Measurements from ENCODE around the gene SCG2.
"Not testable (repeated sequence)": the region's sequence is repeated elsewhere in the genome, so short reads cannot be mapped to it uniquely, and the experiment has no call there.

Gene SCG2

DNA sequence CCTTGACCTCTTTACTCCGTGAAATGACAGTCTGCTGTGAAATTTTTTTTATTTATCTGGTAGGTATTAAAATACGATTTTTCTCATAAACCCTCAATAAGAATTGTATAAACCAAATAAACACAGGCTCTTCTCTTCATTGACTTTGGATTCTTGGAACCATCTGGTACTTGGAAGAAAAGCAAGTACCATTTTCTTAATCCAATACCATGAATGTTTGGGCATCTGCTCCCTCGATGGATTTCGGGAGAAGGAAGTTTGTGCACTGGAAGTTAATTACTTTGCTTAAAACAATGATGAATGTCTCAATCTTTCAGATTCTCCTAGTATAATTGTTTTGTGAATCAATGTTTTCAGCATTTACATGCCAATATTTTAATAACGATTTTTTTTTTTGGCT lies 5.3 kb upstream of the SCG2 start:
- no peak for DNase-seq

DNA sequence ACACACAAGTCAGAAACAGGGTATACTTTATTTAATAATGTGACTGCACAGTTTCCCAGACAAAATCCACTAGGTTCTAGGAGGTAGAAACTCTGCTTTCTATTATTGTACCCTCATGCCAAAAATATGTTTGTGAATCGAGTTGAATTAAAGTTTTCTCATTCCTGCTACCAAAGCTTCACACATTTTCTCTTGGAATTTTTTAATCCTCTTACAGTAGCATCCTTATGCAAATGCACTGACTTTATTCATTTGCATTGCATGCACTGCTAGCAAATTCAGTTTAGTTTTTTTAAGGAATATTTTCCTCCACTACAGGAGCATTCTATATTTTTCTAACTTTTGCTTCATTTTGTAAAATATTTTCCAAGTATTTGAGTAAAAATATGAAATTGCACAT lies 4.8 kb upstream of the SCG2 start:
- DNase-seq = no peak

DNA sequence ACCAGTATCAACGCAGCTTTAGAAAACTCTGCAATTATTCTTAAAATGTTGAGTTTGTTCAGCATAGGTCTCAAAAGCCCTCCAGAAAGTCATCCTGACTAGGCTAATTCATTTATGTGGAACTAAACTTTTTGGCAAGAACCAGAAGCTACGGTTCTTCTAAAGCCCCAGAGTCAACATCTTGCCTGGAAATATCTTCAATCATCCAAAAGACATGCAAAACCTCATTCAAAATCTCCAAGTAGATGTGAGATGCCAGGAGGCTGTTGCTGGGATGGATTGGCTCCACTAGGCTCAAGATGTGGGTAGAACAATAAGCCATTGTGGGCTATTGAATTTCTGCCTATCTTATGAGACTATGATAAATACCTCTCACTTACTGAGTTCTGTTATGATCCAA lies 2.1 kb upstream of the SCG2 start:
- DNase-seq = no peak

DNA sequence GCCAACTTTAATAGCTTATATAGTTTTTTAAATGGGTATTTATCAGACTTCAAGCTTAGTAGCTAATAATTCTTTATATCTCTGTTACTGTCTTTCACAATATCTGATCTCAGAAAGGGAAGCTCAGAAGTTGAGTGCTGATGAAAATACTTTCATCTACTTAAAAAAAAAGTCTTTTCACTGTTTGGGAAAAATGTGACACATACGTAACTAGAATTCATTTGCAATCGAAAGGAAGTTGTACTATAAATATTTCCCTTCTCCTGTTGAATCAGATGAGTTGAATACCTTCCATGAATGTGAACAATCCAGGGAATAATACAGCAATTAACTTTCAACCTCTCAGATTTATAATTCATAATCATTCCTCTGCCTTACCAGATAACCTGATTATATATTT lies 811 bp upstream of the SCG2 start:
- DNase-seq = no peak

DNA sequence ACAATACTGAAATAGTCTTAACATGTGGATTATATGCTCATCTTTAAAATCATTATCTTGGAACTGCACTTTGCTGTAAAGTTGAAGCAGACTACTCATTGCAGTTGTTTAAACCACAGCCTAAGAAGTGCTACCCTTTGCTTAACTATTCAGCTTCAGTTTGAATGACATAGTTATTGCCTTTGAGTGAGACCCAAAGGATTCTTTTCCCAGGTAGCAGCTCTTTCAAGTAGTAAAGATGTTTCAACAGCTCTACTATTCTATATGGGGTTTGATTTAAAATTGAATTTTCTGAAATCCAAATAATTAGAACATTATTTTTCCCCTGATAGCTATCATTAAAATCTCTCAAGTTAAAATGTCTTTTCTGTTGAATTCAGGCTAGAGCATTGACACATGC lies 1.1 kb downstream of the SCG2 start:
- no peak for DNase-seq

DNA sequence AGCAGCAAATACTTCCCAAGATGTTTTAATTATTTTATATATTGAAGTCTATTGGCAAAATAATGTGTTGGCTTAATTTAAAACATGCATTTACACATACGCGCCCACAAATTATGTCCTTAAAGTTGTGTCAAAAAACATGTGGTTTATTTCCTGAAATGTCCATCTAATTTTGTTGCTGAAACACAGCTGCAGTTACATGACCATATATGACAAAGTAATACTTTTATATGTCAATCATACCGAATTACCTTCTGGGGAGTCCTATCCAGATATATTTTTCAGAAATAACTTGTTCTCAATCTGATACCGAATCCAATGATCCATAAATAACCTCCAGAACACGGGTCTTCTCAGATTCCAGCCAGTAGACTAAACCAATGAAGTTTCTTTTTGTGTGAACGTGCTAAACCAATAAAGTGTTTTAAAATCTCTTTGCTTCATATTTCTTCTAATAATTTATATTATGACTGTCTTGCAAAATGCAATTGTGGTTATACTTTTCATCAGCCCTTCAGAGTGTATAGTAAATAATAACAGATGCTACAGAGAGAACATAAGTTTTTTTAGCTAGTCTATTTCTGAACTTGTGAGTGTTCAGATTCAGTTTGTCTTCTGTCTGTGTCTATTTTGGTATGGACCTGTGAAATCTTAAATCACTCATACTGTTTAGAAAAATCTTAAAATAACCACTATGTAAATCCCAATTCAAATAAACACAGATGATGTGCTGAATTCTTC lies 2.4 kb downstream of the SCG2 start:
- no peak for DNase-seq

DNA sequence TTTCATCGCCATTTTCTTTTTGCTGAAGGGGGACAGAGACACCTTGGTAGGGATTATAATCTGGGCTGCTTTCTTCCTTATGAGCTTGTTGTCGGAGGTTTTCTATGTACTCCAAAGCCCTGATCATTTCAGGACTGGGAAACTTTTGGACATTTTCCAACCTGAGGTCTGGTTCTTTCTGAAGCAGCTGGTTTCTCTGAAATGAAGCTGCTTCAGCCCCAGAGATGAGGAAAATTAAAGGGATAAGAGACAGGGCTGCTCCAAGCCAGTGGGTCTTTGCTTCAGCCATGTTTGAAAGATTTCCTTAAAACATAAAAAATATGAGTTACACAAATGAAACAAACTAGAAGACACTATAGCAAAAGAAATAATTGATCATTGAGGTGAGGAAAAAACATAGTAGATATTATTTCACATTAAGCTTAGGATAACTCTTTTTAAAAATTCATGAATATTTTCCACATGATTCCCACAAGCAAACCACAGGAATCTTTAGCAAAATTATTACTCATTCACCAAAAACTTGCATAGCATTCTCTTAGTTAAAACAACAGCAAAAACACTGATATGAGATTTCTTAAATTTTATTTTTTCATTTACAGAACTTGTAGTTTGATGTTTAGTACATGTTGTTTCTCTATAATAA lies 3.0 kb downstream of the SCG2 start:
- DNase-seq = no peak

DNA sequence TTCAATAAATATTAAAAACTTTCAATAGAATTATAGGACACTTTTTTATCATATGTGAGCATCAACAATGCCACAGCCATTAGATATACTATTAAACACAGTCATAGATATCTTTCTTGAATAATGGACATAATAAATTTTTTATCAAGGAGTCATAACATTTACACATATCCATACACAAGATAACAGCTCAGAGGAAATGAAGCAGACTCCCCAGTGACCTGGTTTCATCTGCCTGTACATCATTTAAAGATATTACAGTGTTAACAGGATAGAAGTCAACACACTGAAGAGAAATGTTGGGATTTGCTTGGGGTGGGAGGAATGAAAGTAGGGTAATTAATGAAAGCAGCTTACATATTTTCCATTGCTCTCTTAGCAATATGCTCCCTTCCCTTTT lies 5.1 kb downstream of the SCG2 start:
- no peak for DNase-seq

DNA sequence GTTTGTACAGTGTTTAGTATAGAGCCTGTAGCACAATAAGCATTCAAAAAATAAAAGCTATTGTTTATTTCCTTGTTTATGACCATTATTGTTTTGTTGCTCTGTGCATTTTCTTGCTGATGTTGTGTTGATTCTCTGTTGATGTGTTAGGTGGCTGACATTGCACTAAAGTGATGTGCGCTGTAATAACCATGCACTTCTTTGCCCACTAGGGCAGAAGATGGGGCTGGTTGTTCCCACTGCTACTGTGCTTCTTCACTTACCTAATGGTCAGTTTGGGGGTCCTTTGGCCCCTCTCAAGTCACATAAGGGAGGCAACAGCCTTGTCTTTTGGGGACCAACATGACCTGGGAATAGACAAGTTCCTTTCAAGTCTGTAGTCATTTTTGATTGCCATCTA lies 6.0 kb downstream of the SCG2 start:
- DNase-seq = no peak

DNA sequence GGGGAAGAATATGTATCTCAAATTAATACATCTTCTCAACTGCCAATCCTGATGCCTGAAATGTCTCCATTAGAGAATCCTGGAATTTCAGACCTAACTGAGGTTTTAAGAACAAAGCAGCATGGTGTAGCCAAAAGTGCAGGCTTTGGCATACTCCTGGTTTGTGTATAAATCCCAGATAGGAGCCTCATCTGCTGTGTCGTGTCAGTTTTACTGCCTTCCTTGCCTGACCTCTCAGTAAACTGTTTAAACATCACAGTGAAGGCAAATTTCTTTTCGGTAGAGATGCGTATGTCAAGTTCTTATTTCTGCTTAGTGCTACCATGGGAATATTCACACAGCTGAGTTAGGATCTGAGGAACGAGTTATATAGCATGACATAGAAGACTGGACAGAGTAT lies 7.3 kb downstream of the SCG2 start:
- no peak for DNase-seq

DNA sequence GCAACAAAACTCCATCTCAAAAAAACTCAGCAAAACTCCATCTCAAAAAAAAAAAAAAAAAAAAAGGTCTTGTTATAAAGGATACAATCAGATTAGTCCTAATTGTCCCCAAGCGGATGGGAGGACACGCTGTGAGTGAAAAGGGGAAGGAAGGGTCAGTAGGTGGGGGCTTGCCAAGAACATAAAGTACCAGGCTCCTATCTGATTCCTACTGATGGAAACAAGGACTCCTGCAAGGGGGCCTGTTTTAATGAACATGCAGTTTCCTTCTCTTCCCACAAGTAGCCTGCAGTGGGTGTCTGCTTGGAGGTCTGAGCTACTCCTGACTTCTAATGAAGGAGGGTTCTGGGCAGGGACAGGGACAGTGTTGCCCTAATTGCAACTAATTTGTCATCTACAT lies 7.9 kb downstream of the SCG2 start:
- DNase-seq = no peak

DNA sequence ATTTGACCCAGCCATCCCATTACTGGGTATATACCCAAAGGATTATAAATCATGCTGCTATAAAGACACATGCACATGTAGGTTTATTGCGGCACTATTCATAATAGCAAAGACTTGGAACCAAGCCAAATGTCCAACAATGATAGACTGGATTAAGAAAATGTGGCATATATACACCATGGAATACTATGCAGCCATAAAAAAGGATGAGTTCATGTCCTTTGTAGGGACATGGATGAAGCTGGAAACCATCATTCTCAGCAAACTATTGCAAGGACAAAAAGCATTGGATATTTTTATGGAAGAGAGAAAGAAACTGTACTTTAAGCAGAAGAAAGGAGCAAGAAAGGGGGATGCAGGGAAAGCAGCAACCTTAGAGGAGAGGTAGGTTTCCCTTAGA lies 9.5 kb downstream of the SCG2 start:
- DNase-seq = not testable (repeated sequence)

DNA sequence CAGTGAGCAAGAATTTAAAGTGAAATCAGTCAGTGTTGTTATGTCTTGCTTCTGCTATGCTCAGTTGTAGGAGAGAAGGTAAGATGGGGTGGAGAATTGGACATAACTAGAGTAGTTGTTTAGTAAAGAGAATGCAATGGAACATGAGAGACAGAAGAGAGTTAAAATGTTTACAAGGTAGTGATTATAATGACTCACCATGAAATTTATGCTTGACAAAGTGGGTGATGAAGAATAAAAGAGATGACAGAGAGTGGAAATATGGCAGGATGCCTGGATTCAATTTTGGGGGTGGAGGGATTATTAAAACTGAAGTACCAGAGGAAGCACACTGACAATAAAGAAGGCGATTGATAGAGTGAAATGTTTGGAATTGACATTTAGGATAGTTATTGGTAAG lies 10.6 kb downstream of the SCG2 start:
- no peak for DNase-seq

DNA sequence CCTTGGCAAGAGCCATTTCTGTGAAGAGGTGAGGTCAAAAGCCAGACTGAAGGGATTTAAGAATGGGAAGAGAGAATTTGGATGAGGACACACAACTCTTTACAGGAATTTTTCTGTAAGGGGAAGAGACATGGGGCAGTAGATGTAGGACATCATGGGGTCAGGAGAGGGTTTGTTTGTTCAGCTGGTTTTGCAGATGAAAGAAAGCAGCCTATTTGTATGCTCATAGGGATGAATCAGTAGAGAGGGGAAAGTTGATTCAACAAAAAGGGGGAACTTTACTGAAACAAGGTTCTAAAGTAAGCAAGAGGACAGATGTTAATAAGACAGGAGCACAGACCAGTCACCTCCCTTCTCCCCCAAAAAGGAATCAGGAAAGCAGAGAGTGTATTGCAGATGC lies 11.2 kb downstream of the SCG2 start:
- no peak for DNase-seq

DNA sequence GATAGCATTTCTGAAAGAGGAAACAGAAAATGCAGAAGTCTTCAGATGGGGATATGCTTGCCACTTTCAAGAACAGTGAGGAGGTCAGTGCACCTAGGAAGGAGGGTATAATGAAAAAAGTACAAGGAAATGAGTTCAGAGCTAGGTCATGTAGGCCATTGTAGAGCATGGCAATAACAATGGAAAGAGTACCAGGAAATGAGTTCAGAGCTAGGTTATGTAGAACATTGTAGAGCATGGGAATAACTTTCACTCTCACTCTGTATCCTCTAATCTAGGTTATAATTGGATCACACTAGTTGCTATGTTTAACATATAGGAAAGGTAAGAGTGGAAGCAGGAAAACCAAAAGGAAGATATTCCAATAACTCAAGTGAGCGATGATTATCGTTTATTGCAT lies 12.3 kb downstream of the SCG2 start:
- no peak for DNase-seq

DNA sequence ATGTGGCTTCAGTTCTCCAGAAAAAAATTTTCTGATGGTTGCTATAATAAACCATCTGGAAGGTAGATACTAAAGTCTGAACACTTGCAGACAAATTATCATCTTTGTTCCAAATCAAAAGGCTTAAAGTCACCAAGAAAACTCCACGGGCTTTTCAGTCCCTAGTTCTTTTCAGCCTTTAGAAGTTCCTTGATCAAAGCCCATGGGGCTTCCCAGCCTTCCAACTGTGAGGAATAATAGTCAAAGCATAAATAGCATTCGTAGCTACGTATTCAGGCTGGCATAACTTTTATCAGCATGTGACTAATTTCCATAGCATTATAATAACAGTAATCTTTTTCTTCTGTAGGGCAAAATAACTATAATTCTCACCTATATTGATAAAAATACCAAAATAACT lies 13.9 kb downstream of the SCG2 start:
- no peak for DNase-seq

DNA sequence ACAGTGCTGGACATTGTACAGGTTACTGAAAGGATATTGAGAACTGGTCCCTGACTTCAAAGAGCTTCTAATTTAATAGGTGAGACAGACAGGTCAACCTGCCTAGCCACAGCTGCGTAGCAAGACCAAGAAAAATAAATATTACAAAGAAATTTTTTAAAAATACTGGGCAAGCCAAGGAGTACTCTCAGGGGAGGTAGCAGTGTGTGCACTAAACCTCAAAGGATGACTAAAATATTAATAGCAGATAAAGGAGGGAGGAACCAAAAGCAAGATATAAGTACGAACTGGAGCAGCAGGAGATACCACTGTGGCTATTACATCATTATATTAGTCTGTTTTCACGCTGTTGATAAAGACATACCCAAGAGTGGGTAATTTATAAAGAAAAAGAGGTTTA lies 14.9 kb downstream of the SCG2 start:
- DNase-seq = no peak

DNA sequence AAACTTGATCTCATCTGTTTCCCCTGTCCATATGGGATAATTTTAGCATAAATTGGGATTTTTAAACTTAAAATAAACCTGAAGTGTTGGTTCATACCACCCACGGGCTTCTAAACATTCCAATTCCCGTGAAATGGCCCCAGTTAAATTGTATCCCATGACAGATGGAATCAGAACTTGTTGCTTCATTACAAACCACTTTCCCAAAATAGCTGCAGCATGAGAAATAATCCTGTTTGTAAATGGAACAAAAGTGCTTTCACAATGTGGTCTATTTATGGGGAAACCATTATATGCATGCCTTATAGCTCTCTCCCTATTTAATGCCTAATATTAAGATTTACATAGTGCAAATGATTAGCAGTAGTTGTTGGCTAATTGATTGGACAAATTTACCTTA lies 15.9 kb downstream of the SCG2 start:
- DNase-seq = no peak

DNA sequence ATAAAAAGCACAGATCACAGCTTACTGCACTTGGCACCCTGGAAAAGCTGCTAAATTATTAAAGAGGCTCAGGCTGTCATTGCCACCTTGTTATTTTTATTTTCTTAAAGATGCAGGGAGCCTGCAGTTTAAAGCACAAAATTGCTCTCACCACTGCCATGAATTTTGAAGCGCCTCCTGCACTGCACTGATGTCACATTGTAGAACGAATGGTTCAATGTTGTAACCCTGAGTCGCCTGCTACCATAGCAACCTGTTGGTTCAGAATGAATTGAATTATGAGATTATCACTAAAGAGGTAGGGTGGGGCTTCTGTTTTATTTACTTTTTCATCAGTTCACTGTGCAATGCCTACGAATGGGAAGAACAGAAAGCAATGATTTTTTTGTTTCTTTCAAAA lies 16.5 kb downstream of the SCG2 start:
- no peak for DNase-seq

DNA sequence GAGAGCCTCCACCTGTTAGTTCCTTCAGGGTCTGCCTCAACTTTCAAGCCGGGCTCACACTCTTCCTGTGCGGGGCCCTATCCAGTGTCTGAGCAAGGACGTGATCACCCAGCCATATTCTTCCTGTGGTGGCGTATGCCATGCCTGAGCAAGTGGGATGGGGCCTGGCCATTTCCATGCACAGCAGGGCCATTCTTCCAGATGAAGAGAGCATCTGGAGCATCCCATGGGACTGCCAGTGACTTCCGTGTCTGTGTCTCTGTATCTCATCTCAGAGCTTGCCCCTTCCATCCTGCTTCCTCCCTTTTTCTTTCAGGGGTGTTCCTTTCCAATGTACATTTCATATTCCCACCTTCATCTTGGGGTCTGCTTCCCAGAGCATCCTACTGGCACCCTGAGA lies 20.2 kb downstream of the SCG2 start:
- no peak for DNase-seq

DNA sequence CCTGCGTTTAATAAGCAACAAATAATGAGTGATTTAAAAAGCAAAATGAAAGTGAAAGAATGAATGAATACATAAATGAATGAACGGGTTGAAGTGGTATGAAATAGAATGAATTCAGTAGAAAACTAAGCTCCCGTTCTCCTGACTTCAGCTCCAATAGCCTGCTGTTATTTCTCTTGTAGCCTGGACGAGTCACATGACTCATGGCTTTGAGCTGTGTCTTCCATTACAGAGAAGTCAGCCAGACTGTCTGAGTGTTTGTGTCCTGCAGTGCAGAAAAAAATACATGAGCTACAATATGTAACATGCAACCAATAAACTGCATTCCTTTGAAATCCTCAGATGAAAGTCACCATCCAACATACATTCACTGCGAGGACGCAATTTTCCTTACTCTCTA lies 21.2 kb downstream of the SCG2 start:
- no peak for DNase-seq

DNA sequence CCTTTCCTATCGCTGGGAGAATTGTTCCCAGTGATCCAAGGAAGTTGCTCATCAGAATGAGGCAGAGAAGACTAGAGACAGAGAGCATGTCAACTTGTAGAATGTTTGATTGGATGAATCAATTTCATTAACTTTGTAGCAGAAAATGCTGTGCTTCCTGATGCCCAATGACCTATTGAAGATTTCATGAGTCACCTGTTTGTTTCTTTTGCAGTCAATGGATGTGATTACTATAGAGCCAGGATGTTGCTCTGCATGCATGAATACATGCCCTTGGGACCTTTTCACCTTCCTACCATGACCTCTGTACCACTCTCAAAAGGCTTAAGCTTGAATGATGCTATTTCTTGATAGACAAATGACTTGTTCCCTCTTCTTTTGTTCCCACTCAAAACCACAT lies 23.3 kb downstream of the SCG2 start:
- no peak for DNase-seq

DNA sequence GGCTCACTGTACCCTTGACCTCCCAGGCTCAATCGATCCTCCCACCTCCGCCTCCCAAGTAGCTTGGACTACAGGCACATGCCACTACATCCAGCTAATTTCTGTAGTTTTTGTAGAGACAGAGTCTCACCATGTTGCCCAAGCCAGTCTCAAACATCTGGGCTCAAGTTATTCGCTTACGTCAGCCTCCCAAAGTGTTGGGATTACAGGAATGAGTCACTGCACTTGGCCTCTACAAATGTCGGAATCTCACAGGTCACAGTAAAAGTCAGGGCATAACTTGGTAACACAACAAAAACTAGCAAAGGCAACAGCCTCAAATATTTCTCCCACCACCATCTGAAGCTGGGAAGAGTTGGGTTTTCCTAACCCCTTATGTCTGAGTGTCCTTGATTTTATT lies 25.3 kb downstream of the SCG2 start:
- DNase-seq = no peak

DNA sequence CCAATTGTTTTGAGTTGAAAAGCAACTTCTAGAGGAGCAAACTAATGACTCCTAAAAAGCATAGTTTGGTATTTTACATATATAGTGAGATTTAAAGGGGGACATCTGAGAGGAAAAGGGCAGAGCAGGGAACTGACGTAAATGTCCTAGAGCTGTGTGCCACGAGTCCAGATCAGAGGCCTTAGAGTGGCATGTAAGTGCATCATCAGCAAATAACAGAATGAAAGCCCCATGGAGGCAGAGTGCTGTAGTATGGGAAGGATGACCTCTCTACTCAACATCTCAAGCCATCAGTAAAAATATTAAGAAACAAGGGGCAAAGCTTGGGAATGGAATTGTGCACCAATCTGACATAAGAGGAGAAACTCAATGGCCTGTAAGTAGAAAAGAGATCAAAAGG lies 31.4 kb downstream of the SCG2 start:
- no peak for DNase-seq

DNA sequence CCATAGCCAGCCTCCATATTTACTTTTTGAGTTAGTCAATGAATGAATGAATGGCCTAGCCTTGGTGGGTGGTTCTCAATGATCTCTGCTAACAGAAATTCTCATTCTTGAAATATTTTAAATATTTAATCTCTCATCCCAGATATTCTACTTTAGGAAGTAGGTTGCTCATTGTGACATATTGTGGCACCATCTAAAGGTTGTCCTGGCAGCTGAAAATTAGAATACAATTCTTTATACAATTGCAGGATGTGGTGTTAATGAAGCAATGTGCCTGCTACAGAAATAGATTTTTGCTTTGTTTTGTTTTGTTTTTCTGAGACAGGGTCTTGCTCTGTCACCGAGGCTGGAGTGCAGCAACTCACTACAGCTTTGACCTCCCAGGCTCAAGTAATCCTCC lies 35.8 kb downstream of the SCG2 start:
- no peak for DNase-seq

Measured in bone marrow (tissue), 2 donors.